ENCODE measurements around the gene PRKCE. TPM values are rescaled to one million over a fixed set of nuclear protein-coding genes. Genes with fewer than 3 reads are reported as not detected.

PRKCE gene
- total and polyA plus RNA-seq, 2 donors, result 3.2 to 3.3 TPM

GRCh38 chr2:46162329-46163097 lies 511.0 kb downstream of the PRKCE start:
- DNase-seq (ENCODE audit: low read depth in 6 of 9, low spot score in 9 of 9), result no peak
- peaks cover 0 to 17% of the 10 kb centered on the region in 2 donors for H3K4me1 ChIP-seq (ENCODE audit: control insufficient read depth in 2 of 2, insufficient read depth in 2 of 2, low read length in 2 of 2)
- 90% methylated on average over 11 of the region's 11 CpGs for WGBS

GRCh38 chr2:46163098-46163430 lies 511.6 kb downstream of the PRKCE start:
- no peak for DNase-seq (ENCODE audit: low read depth in 6 of 9, low spot score in 9 of 9)
- Histone ChIP-seq H3K27me3 (ENCODE audit: control insufficient read depth in 2 of 2, insufficient read depth in 1 of 2, low read length in 1 of 2) (no peaks in the 10 kb centered on the region), H3K4me1 (ENCODE audit: control insufficient read depth in 2 of 2, insufficient read depth in 2 of 2, low read length in 2 of 2) (peaks cover 0 to 17% of the 10 kb centered on the region in 2 donors), H3K27ac (ENCODE audit: low read depth in 1 of 2, low read length in 1 of 2) (no peak overlapping the region), H3K36me3 (ENCODE audit: control insufficient read depth in 2 of 2, insufficient read depth in 2 of 2, low read length in 1 of 2) (no peaks in the 10 kb centered on the region), H3K9me3 (ENCODE audit: control insufficient read depth in 2 of 2, insufficient read depth in 1 of 2, low read length in 1 of 2) (no peaks in the 10 kb centered on the region), H3K4me3 (ENCODE audit: low read length in 2 of 2) (no peak overlapping the region)
- WGBS, result 87% methylated on average over 3 of the region's 3 CpGs

More at GRCh38 chr2:46162329-46163097, 511.0 kb downstream of the PRKCE start:
- H3K4me3 ChIP-seq (ENCODE audit: low read length in 2 of 2), result no peak overlapping the region
- H3K9me3 ChIP-seq (ENCODE audit: control insufficient read depth in 2 of 2, insufficient read depth in 1 of 2, low read length in 1 of 2), result no peaks in the 10 kb centered on the region
- no peaks in the 10 kb centered on the region for H3K27me3 ChIP-seq (ENCODE audit: control insufficient read depth in 2 of 2, insufficient read depth in 1 of 2, low read length in 1 of 2)
- no peaks in the 10 kb centered on the region for H3K36me3 ChIP-seq (ENCODE audit: control insufficient read depth in 2 of 2, insufficient read depth in 2 of 2, low read length in 1 of 2)
- H3K27ac ChIP-seq (ENCODE audit: low read depth in 1 of 2, low read length in 1 of 2), result no peak overlapping the region

- Histone ChIP-seq H3K36me3 (ENCODE audit: control insufficient read depth in 2 of 2, insufficient read depth in 2 of 2, low read length in 1 of 2) (no peaks in the 10 kb centered on the region), H3K27ac (ENCODE audit: low read depth in 1 of 2, low read length in 1 of 2) (no peak overlapping the region), H3K27me3 (ENCODE audit: control insufficient read depth in 2 of 2, insufficient read depth in 1 of 2, low read length in 1 of 2) (no peaks in the 10 kb centered on the region), H3K4me1 (ENCODE audit: control insufficient read depth in 2 of 2, insufficient read depth in 2 of 2, low read length in 2 of 2) (peaks cover 0 to 17% of the 10 kb centered on the region in 2 donors), H3K4me3 (ENCODE audit: low read length in 2 of 2) (no peak overlapping the region), H3K9me3 (ENCODE audit: control insufficient read depth in 2 of 2, insufficient read depth in 1 of 2, low read length in 1 of 2) (no peaks in the 10 kb centered on the region)
- WGBS, result 86% methylated on average over 8 of the region's 8 CpGs
- DNase-seq (ENCODE audit: low read depth in 6 of 9, low spot score in 9 of 9), result no peak
These were observed 512.5 kb downstream of the PRKCE start for GRCh38 chr2:46163804-46164528.

DNA sequence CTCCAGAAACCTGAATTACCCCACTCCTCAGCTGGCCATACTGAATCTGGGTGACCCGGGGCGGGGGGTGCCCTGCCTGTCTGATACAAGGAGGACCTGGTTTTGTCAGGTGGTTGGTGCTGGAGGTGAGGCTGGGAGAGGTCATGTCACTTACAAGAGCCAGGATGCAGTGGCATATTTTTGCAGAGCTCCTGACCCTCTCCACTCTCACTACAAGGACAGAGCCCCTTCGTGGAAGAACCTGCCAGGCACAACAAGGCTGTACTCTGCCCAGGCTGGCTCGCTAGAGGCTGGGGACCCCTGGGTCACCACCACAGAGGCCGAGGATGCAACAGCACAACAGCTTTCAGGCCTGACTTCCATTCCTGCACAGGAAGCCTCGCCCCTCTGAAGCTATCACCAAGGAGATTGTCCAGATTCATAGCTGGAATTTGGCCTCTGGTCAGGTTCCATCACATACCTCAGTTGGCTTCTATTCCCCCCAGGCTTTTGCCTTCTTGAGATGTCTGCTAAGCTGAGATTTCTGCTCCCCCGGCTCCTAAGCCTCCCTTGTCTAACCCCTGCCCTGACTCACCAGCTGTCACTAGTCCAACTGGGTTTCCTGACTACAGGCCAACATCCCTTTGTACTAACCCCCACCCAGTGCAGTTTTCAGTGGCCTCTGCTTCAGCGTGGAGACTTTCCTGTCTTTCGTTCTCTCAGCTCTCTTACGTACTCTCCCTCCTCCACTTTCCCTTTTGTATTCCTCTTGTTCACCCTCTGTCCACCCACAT lies 513.2 kb downstream of the PRKCE start:
- Histone ChIP-seq H3K4me1 (ENCODE audit: control insufficient read depth in 2 of 2, insufficient read depth in 2 of 2, low read length in 2 of 2) (peaks cover 0 to 17% of the 10 kb centered on the region in 2 donors), H3K27ac (ENCODE audit: low read depth in 1 of 2, low read length in 1 of 2) (no peak overlapping the region), H3K9me3 (ENCODE audit: control insufficient read depth in 2 of 2, insufficient read depth in 1 of 2, low read length in 1 of 2) (no peaks in the 10 kb centered on the region), H3K4me3 (ENCODE audit: low read length in 2 of 2) (no peak overlapping the region), H3K27me3 (ENCODE audit: control insufficient read depth in 2 of 2, insufficient read depth in 1 of 2, low read length in 1 of 2) (no peaks in the 10 kb centered on the region), H3K36me3 (ENCODE audit: control insufficient read depth in 2 of 2, insufficient read depth in 2 of 2, low read length in 1 of 2) (no peaks in the 10 kb centered on the region)
- no peak for DNase-seq (ENCODE audit: low read depth in 6 of 9, low spot score in 9 of 9)
- 86% methylated on average over 10 of the region's 10 CpGs for WGBS

DNA sequence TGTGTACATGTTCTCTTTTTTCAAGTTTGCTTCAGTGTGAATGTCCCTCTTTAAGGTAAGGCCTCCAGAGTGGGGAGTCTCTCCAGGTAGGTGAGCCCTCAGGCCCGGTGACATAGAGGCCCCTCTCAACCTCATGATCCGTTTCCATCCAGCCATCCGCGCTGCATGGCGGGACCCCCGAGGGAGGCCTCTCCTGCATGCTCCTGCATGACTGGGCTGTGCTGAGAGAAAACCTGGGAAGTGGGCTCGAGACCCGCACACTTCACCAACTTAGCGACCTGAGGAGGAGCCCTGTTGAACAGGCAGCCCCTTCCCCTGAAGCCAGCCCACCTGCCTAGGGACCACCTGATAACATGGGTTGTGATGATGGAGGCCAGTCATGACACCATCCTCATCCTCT lies 514.4 kb downstream of the PRKCE start:
- no peaks in the 10 kb centered on the region for H3K27me3 ChIP-seq (ENCODE audit: control insufficient read depth in 2 of 2, insufficient read depth in 1 of 2, low read length in 1 of 2)
- H3K4me1 ChIP-seq (ENCODE audit: control insufficient read depth in 2 of 2, insufficient read depth in 2 of 2, low read length in 2 of 2), result peaks cover 0 to 14% of the 10 kb centered on the region in 2 donors
- H3K27ac ChIP-seq (ENCODE audit: low read depth in 1 of 2, low read length in 1 of 2), result no peak overlapping the region
- 98% methylated on average over 9 of the region's 9 CpGs for WGBS
- H3K36me3 ChIP-seq (ENCODE audit: control insufficient read depth in 2 of 2, insufficient read depth in 2 of 2, low read length in 1 of 2), result no peaks in the 10 kb centered on the region
- H3K4me3 ChIP-seq (ENCODE audit: low read length in 2 of 2), result no peak overlapping the region
- H3K9me3 ChIP-seq (ENCODE audit: control insufficient read depth in 2 of 2, insufficient read depth in 1 of 2, low read length in 1 of 2), result no peaks in the 10 kb centered on the region
- no peak for DNase-seq (ENCODE audit: low read depth in 6 of 9, low spot score in 9 of 9)

GRCh38 chr2:46167406-46167805 lies 515.9 kb downstream of the PRKCE start:
- Histone ChIP-seq H3K27ac (ENCODE audit: low read depth in 1 of 2, low read length in 1 of 2) (no peak overlapping the region), H3K36me3 (ENCODE audit: control insufficient read depth in 2 of 2, insufficient read depth in 2 of 2, low read length in 1 of 2) (no peaks in the 10 kb centered on the region), H3K27me3 (ENCODE audit: control insufficient read depth in 2 of 2, insufficient read depth in 1 of 2, low read length in 1 of 2) (no peaks in the 10 kb centered on the region), H3K4me3 (ENCODE audit: low read length in 2 of 2) (no peak overlapping the region), H3K9me3 (ENCODE audit: control insufficient read depth in 2 of 2, insufficient read depth in 1 of 2, low read length in 1 of 2) (no peaks in the 10 kb centered on the region), H3K4me1 (ENCODE audit: control insufficient read depth in 2 of 2, insufficient read depth in 2 of 2, low read length in 2 of 2) (peaks cover 0 to 5% of the 10 kb centered on the region in 2 donors)
- DNase-seq (ENCODE audit: low read depth in 6 of 9, low spot score in 9 of 9), result no peak
- 97% methylated on average over 9 of the region's 9 CpGs for WGBS

- Histone ChIP-seq H3K27ac (ENCODE audit: low read depth in 1 of 2, low read length in 1 of 2) (no peak overlapping the region), H3K4me1 (ENCODE audit: control insufficient read depth in 2 of 2, insufficient read depth in 2 of 2, low read length in 2 of 2) (peaks cover 0 to 5% of the 10 kb centered on the region in 2 donors), H3K4me3 (ENCODE audit: low read length in 2 of 2) (no peak overlapping the region), H3K27me3 (ENCODE audit: control insufficient read depth in 2 of 2, insufficient read depth in 1 of 2, low read length in 1 of 2) (no peaks in the 10 kb centered on the region), H3K36me3 (ENCODE audit: control insufficient read depth in 2 of 2, insufficient read depth in 2 of 2, low read length in 1 of 2) (no peaks in the 10 kb centered on the region), H3K9me3 (ENCODE audit: control insufficient read depth in 2 of 2, insufficient read depth in 1 of 2, low read length in 1 of 2) (no peaks in the 10 kb centered on the region)
- DNase-seq (ENCODE audit: low read depth in 6 of 9, low spot score in 9 of 9), result no peak
- WGBS, result 96% methylated on average over 3 of the region's 3 CpGs
These were observed 516.4 kb downstream of the PRKCE start for GRCh38 chr2:46167924-46168323.

DNA sequence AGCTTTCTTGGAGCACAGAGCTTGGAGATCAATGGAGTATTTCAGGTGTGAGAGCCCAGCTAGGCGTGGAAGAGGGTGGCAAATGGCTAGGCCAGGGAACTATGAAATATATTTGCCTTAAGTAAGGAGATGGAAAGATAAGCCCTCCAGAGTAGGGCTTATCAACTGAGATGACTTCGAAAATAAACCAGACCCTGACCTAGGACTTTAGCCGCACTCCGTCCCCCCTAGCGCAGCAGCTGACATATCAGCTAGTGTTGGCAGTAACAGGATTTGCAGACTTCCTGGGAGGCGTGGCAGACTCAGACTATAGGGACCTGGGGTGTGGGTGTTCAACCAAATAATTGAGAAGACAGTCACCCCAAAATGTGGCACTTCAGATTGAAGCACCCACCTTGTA lies 518.0 kb downstream of the PRKCE start:
- no peak for DNase-seq (ENCODE audit: low read depth in 6 of 9, low spot score in 9 of 9)
- Histone ChIP-seq H3K4me1 (ENCODE audit: control insufficient read depth in 2 of 2, insufficient read depth in 2 of 2, low read length in 2 of 2) (peaks cover 0 to 3% of the 10 kb centered on the region in 2 donors), H3K9me3 (ENCODE audit: control insufficient read depth in 2 of 2, insufficient read depth in 1 of 2, low read length in 1 of 2) (no peaks in the 10 kb centered on the region), H3K36me3 (ENCODE audit: control insufficient read depth in 2 of 2, insufficient read depth in 2 of 2, low read length in 1 of 2) (no peaks in the 10 kb centered on the region), H3K27ac (ENCODE audit: low read depth in 1 of 2, low read length in 1 of 2) (no peak overlapping the region), H3K4me3 (ENCODE audit: low read length in 2 of 2) (no peak overlapping the region), H3K27me3 (ENCODE audit: control insufficient read depth in 2 of 2, insufficient read depth in 1 of 2, low read length in 1 of 2) (no peaks in the 10 kb centered on the region)
- WGBS, result 97% methylated on average over 6 of the region's 6 CpGs

GRCh38 chr2:46170026-46170425 lies 518.6 kb downstream of the PRKCE start:
- Histone ChIP-seq H3K27ac (ENCODE audit: low read depth in 1 of 2, low read length in 1 of 2) (no peak overlapping the region), H3K4me3 (ENCODE audit: low read length in 2 of 2) (no peak overlapping the region), H3K9me3 (ENCODE audit: control insufficient read depth in 2 of 2, insufficient read depth in 1 of 2, low read length in 1 of 2) (no peaks in the 10 kb centered on the region), H3K27me3 (ENCODE audit: control insufficient read depth in 2 of 2, insufficient read depth in 1 of 2, low read length in 1 of 2) (no peaks in the 10 kb centered on the region), H3K4me1 (ENCODE audit: control insufficient read depth in 2 of 2, insufficient read depth in 2 of 2, low read length in 2 of 2) (no peaks in the 10 kb centered on the region), H3K36me3 (ENCODE audit: control insufficient read depth in 2 of 2, insufficient read depth in 2 of 2, low read length in 1 of 2) (no peaks in the 10 kb centered on the region)
- 49% methylated on average over 2 of the region's 2 CpGs for WGBS
- DNase-seq (ENCODE audit: low read depth in 6 of 9, low spot score in 9 of 9), result no peak
